GM18511 (cell line): ENCODE data around the gene BTG3.
A peak's percentile ranks its signal among the peaks of the same experiment; 100 is the strongest.

Experiments used
- ATAC-seq: cut with Tn5 transposase; IDR thresholded peaks from one replicate; pipeline ENCODE4 v1.9.1; 2021; ENCODE audit warnings: mild to moderate bottlenecking, moderate library complexity; ENCODE audit not compliant: unreplicated experiment

The BTG3 gene

GRCh38 chr21:17612565-17613241 is at the start of gene BTG3:
Gene BTG3, minus strand, starts transcription at chr21:17612901. Its CDS starts 3,757 bp downstream, at chr21:17609144.
- ATAC-seq: peak; percentile 76

GRCh38 chr21:17660862-17661261 is 48.2 kb upstream of the BTG3 start:
- no peak for ATAC-seq

- ATAC-seq: no peak
Observed at GRCh38 chr21:17660452-17660851, 47.8 kb upstream of the BTG3 start.

GRCh38 chr21:17658931-17659330 is 46.2 kb upstream of the BTG3 start:
- ATAC-seq: no peak

GRCh38 chr21:17651526-17651925 is 38.8 kb upstream of the BTG3 start:
- ATAC-seq: no peak

- no peak for ATAC-seq
Observed at GRCh38 chr21:17650292-17650691, 37.6 kb upstream of the BTG3 start.

- no peak for ATAC-seq
Observed at GRCh38 chr21:17646790-17647189, 34.1 kb upstream of the BTG3 start.

- ATAC-seq: no peak
Observed at GRCh38 chr21:17644186-17644585, 31.5 kb upstream of the BTG3 start.

- ATAC-seq: no peak
Observed at GRCh38 chr21:17640821-17641220, 28.1 kb upstream of the BTG3 start.

GRCh38 chr21:17636711-17637110 is 24.0 kb upstream of the BTG3 start:
- no peak for ATAC-seq

- ATAC-seq: no peak
Observed at GRCh38 chr21:17631195-17631594, 18.5 kb upstream of the BTG3 start.

GRCh38 chr21:17622018-17622417 is 9.3 kb upstream of the BTG3 start:
- ATAC-seq: no peak

GRCh38 chr21:17616831-17617230 is 4.1 kb upstream of the BTG3 start:
- no peak for ATAC-seq

GRCh38 chr21:17613242-17613676 is 558 bp upstream of the BTG3 start:
- peak; percentile 0 for ATAC-seq

GRCh38 chr21:17612023-17612564 is 607 bp downstream of the BTG3 start:
- peak; percentile 19 for ATAC-seq

GRCh38 chr21:17611414-17612022 is 1.2 kb downstream of the BTG3 start:
- peak; percentile 65 for ATAC-seq

GRCh38 chr21:17610911-17611310 is 1.8 kb downstream of the BTG3 start:
- ATAC-seq: no peak

GRCh38 chr21:17609681-17610080 is 3.0 kb downstream of the BTG3 start:
- no peak for ATAC-seq

- ATAC-seq: no peak
Observed at GRCh38 chr21:17607684-17608083, 5.0 kb downstream of the BTG3 start.

- no peak for ATAC-seq
Observed at GRCh38 chr21:17602874-17603273, 9.8 kb downstream of the BTG3 start.

GRCh38 chr21:17598437-17598836 is 14.3 kb downstream of the BTG3 start:
- peak; percentile 85 for ATAC-seq

GRCh38 chr21:17597680-17598079 is 15.0 kb downstream of the BTG3 start:
- no peak for ATAC-seq
